HG03095 (cell line): ENCODE data around the gene WDFY3.

Experiments used
- ATAC-seq: cut with Tn5 transposase; IDR thresholded peaks from one replicate; pipeline ENCODE4 v1.9.1; 2021; ENCODE audit warnings: moderate library complexity; ENCODE audit not compliant: unreplicated experiment

WDFY3 gene

GRCh38 chr4:84631573-84631972 is 334.9 kb downstream of the WDFY3 start:
- ATAC-seq = no peak

GRCh38 chr4:84626673-84627072 is 339.8 kb downstream of the WDFY3 start:
- ATAC-seq = no peak

GRCh38 chr4:84623661-84624060 is 342.8 kb downstream of the WDFY3 start:
- no peak for ATAC-seq

- no peak for ATAC-seq
Observed at GRCh38 chr4:84622959-84623358, 343.5 kb downstream of the WDFY3 start.
